Choroid plexus epithelial cell (primary cell): ENCODE data around the gene WDR6.
A peak's percentile ranks its signal among the peaks of the same experiment; 100 is the strongest.

ENCODE experiments used
- DNase-seq: peaks from one replicate; pipeline ENCODE4 v3.0.0-alpha.2; 2010; ENCODE audit warnings: low read depth
- H3K4me3 ChIP-seq: 2 replicates; pipeline ENCODE4 v1.5.1; 2011; ENCODE audit warnings: low read depth, mild to moderate bottlenecking, control low read depth, low read length, moderate library complexity
- TF ChIP-seq, protein P1 (sequence below): conservative IDR thresholded peaks from 2 replicates; pipeline ENCODE4 v1.5.1; 2011; ENCODE audit warnings: low read depth, mild to moderate bottlenecking, control low read depth, inconsistent platforms, low read length, moderate library complexity

The WDR6 gene

DNA sequence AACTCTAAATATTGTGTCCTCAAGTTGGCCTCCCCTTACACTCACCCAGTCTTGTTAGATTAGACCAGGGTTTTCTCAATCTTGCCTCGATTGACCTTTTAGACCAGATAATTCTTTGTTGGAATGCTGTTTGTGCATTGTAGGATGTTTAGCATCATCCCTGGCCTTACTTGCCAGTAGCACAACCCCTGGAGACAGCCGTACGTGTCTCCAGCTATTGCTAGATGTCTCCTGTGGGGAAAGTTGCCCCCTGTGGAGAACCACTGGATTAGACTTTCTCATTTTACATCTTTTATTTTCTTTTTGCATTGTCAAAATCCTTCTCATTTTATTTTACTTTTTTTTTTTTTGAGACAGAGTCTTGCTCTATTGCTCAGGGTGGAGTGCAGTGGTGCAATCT lies 2.2 kb downstream of the WDR6 start:
- peak; percentile 94 for DNase-seq
- TF ChIP-seq, protein P1, sequence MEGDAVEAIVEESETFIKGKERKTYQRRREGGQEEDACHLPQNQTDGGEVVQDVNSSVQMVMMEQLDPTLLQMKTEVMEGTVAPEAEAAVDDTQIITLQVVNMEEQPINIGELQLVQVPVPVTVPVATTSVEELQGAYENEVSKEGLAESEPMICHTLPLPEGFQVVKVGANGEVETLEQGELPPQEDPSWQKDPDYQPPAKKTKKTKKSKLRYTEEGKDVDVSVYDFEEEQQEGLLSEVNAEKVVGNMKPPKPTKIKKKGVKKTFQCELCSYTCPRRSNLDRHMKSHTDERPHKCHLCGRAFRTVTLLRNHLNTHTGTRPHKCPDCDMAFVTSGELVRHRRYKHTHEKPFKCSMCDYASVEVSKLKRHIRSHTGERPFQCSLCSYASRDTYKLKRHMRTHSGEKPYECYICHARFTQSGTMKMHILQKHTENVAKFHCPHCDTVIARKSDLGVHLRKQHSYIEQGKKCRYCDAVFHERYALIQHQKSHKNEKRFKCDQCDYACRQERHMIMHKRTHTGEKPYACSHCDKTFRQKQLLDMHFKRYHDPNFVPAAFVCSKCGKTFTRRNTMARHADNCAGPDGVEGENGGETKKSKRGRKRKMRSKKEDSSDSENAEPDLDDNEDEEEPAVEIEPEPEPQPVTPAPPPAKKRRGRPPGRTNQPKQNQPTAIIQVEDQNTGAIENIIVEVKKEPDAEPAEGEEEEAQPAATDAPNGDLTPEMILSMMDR: peak; percentile 14
- H3K4me3 ChIP-seq: no peak overlapping the region

DNA sequence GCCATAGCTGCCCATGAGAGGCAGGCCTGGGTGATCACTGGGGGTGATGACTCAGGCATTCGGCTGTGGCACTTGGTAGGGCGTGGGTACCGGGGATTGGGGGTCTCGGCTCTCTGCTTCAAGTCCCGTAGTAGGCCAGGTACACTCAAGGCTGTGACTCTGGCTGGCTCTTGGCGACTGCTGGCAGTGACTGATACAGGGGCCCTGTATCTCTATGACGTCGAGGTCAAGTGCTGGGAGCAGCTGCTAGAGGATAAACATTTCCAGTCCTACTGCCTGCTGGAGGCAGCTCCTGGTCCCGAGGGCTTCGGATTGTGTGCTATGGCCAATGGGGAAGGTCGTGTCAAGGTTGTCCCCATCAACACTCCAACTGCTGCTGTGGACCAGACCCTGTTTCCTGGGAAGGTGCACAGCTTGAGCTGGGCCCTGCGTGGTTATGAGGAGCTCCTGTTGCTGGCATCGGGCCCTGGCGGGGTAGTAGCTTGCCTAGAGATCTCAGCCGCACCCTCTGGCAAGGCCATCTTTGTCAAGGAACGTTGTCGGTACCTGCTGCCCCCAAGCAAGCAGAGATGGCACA lies 5.3 kb downstream of the WDR6 start:
- TF ChIP-seq, protein P1: no peak
- no peak for DNase-seq
- no peak overlapping the region for H3K4me3 ChIP-seq

DNA sequence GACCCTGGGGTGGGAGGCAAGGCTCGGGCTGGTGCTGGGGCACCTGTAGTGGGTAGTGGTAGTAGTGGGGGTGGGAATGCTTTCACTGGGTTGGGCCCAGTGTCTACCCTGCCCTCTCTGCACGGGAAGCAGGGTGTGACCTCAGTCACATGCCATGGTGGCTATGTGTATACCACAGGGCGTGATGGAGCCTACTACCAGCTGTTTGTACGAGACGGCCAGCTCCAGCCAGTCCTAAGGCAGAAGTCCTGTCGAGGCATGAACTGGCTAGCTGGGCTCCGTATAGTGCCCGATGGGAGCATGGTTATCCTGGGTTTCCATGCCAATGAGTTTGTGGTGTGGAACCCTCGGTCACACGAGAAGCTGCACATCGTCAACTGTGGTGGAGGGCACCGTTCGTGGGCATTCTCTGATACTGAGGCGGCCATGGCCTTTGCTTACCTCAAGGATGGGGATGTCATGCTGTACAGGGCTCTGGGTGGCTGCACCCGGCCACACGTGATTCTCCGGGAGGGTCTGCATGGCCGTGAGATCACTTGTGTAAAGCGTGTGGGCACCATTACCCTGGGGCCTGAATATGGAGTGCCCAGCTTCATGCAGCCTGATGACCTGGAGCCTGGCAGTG lies 6.0 kb downstream of the WDR6 start:
- H3K4me3 ChIP-seq: no peak overlapping the region
- TF ChIP-seq, protein P1: no peak
- no peak for DNase-seq

DNA sequence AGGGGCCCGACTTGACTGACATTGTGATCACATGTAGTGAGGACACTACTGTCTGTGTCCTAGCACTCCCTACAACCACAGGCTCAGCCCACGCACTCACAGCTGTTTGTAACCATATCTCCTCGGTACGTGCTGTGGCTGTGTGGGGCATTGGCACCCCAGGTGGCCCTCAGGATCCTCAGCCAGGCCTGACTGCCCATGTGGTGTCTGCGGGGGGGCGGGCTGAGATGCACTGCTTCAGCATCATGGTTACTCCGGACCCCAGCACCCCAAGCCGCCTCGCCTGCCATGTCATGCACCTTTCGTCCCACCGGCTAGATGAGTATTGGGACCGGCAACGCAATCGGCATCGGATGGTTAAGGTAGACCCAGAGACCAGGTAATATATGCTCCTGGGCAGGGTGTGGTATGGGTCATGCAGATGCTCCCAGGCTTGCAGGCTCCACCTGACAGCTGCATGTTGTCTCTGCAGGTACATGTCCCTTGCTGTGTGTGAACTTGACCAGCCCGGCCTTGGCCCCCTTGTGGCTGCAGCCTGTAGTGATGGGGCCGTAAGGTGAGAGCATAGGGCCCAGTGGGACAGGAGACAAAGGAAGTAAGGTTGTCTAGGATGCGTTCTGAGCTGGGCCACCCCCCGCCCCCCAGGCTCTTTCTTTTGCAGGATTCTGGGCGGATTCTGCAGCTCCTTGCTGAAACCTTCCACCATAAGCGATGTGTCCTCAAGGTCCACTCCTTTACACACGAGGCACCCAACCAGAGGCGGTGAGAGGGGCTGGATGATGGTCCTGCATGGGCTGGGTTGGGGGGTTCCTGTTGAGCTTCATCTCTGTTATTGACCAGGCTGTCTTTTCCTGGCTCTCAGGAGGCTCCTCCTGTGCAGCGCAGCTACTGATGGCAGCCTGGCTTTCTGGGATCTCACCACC lies 6.8 kb downstream of the WDR6 start:
- peak; percentile 60 for DNase-seq
- no peak overlapping the region for H3K4me3 ChIP-seq
- TF ChIP-seq, protein P1: peak; percentile 81

DNA sequence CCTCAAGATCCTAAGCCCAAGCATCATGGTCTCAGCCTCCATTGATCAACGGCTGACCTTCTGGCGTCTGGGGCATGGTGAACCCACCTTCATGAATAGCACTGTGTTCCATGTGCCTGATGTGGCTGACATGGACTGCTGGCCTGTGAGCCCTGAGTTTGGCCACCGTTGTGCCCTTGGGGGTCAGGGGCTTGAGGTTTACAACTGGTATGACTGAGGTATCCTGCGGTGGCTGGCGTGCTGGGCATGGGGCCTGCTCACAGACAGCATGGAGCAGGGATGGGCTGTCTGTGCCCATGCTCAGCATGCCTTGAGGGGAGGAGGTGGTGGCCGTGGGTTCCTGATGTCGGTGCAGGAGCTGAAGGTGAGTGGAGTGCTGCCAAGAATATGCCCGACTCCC lies 7.9 kb downstream of the WDR6 start:
- TF ChIP-seq, protein P1: no peak
- H3K4me3 ChIP-seq: no peak overlapping the region
- DNase-seq: no peak

DNA sequence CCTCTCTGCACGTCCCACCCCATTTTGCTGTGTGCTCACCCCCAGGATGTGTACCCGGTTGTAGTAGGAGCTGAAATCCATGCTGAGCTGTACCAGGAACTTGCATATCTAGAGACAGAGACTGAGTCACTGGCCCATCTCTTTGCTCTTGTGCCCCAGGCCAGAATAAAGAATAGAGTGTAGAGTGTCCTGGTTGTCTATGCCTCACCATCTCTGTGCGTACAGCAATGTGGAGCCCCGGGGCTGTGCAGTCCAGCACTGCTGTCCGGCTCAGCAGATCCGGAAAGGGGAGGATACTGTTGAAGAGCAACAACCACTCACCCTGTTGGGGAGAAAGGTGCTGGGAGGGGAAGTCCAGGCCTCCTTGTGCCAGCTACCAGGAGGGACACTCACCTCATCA lies 8.6 kb downstream of the WDR6 start:
- DNase-seq: no peak
- no peak overlapping the region for H3K4me3 ChIP-seq
- TF ChIP-seq, protein P1: no peak
